ENCODE results near the gene STRAP.
"Not testable (repeated sequence)": the region's sequence is repeated elsewhere in the genome, so short reads cannot be mapped to it uniquely, and the experiment has no call there.

Gene STRAP

DNA sequence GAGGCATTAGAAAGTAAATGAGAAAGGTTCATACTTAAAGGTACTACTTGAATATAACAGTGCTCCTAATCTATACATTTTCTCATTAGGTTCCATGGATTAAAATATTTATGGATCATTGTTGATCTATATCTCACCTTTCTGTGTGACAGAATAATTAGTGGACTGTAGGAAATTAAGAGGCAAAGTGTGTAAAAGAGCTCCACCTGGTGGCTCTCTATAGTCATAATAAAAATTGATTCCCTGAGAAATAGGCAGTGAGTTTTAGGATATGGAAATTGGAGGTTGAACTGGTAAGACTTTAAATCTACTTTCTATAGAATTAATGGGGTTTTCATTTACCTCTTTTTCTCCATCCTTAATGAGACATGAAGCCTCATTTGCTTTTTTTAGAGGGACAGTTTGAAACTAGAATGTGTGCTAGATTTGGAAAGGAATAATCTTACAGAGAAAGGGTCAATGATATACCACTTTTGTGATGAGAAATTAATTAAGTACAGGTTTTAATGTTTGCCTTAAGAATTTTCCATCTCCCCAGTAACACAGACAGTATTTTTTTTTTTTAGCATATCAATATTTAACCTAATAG, 17.2 kb downstream of the STRAP start:
- H3K27ac ChIP-seq (ENCODE audit: poor library complexity, severe bottlenecking): no peak overlapping the region
- H3K36me3 ChIP-seq (ENCODE audit: low read depth): peaks cover 65% of the 10 kb centered on the region
- H3K9me3 ChIP-seq (ENCODE audit: severe bottlenecking): no peaks in the 10 kb centered on the region
- DNase-seq (ENCODE audit: low spot score) (no peak), ATAC-seq (ENCODE audit: low read depth) (no peak)
- H3K4me1 ChIP-seq (ENCODE audit: insufficient read depth, poor library complexity, severe bottlenecking): no peaks in the 10 kb centered on the region
- H3K27me3 ChIP-seq (ENCODE audit: insufficient read depth, poor library complexity, severe bottlenecking): no peaks in the 10 kb centered on the region
- H3K4me3 ChIP-seq (ENCODE audit: severe bottlenecking): no peak overlapping the region
- TF ChIP-seq CTCF (IDR thresholded peaks at IDR 0.05; ENCODE audit: poor library complexity, severe bottlenecking): peak; percentile 65

- no peaks in the 10 kb centered on the region for H3K9me3 ChIP-seq (ENCODE audit: severe bottlenecking)
- H3K4me1 ChIP-seq (ENCODE audit: insufficient read depth, poor library complexity, severe bottlenecking): no peaks in the 10 kb centered on the region
- no peak overlapping the region for H3K27ac ChIP-seq (ENCODE audit: poor library complexity, severe bottlenecking)
- H3K4me3 ChIP-seq (ENCODE audit: severe bottlenecking): no peak overlapping the region
- no peak for TF ChIP-seq CTCF (IDR thresholded peaks at IDR 0.05; ENCODE audit: poor library complexity, severe bottlenecking)
- H3K36me3 ChIP-seq (ENCODE audit: low read depth): peaks cover 34% of the 10 kb centered on the region
- ATAC-seq (ENCODE audit: low read depth): no peak
- DNase-seq (ENCODE audit: low spot score): no peak
- H3K27me3 ChIP-seq (ENCODE audit: insufficient read depth, poor library complexity, severe bottlenecking): no peaks in the 10 kb centered on the region
Observed at GRCh38 chr12:15904378-15904920, 22.3 kb downstream of the STRAP start.

- H3K36me3 ChIP-seq (ENCODE audit: low read depth): no peaks in the 10 kb centered on the region
- no peak overlapping the region for H3K4me3 ChIP-seq (ENCODE audit: severe bottlenecking)
- no peaks in the 10 kb centered on the region for H3K9me3 ChIP-seq (ENCODE audit: severe bottlenecking)
- no peak for TF ChIP-seq CTCF (IDR thresholded peaks at IDR 0.05; ENCODE audit: poor library complexity, severe bottlenecking)
- H3K4me1 ChIP-seq (ENCODE audit: insufficient read depth, poor library complexity, severe bottlenecking): no peaks in the 10 kb centered on the region
- DNase-seq (ENCODE audit: low spot score) (no peak), ATAC-seq (ENCODE audit: low read depth) (no peak)
- H3K27ac ChIP-seq (ENCODE audit: poor library complexity, severe bottlenecking): no peak overlapping the region
- H3K27me3 ChIP-seq (ENCODE audit: insufficient read depth, poor library complexity, severe bottlenecking): no peaks in the 10 kb centered on the region
Observed at GRCh38 chr12:15910468-15910863, 28.3 kb downstream of the STRAP start.

DNA sequence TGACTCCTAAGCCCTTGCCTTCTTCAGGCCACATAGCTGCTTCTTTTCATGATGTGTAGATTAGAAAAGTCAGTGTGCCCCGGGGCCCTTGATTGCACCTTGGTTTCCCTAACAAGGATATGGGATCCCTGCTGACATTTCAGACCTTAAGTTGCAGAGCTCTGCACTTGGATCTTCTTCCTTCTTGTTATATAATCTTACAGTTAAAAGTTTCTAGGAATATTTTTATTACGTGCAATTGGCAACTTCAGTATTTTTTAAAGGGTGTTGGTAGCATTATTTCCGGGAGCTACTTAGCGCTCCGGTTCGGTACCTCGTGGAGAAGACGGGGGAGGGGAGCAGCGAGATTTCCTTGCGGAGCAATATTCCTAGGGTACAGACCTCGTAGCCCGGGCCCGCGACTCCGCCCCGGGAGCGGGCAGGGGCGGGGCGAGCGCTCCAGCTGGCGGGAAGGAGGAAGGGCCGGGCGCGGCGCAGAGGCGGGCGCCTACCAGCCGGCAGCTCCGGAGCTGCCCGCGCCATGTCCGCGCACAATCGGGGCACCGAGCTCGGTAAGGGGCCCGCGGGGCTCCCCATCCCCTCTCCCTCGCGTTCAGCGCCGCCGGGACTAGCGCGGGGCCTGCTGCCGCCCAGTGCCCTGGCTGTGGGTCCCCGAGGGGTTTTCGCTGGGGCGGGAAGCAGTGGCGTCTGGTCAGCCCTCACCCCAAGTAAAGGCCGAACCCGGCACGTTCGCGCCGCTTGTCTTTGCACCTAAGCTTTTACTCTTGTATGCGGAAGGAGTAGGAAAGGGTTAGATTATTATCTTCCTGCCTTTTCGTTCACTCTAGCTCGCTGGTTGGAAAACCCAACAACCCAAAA, 28.9 kb downstream of the STRAP start, which contains the start of gene DERA:
TSS of gene DERA (plus strand) at position 469 of the 858 bp plus-strand sequence. CDS start at position 521, 52 bp downstream.
- ATAC-seq (ENCODE audit: low read depth) (peak; percentile 98), DNase-seq (ENCODE audit: low spot score) (peak; percentile 55)
- peak within 1 kb of the TSS; percentile 50 for H3K27ac ChIP-seq (ENCODE audit: poor library complexity, severe bottlenecking)
- no peaks in the 10 kb centered on the region for H3K36me3 ChIP-seq (ENCODE audit: low read depth)
- peak within 1 kb of the TSS; percentile 79 for H3K4me3 ChIP-seq (ENCODE audit: severe bottlenecking)
- TF ChIP-seq CTCF (IDR thresholded peaks at IDR 0.05; ENCODE audit: poor library complexity, severe bottlenecking): no peak
- H3K4me1 ChIP-seq (ENCODE audit: insufficient read depth, poor library complexity, severe bottlenecking): no peaks in the 10 kb centered on the region
- H3K9me3 ChIP-seq (ENCODE audit: severe bottlenecking): no peaks in the 10 kb centered on the region
- H3K27me3 ChIP-seq (ENCODE audit: insufficient read depth, poor library complexity, severe bottlenecking): no peaks in the 10 kb centered on the region

DNA sequence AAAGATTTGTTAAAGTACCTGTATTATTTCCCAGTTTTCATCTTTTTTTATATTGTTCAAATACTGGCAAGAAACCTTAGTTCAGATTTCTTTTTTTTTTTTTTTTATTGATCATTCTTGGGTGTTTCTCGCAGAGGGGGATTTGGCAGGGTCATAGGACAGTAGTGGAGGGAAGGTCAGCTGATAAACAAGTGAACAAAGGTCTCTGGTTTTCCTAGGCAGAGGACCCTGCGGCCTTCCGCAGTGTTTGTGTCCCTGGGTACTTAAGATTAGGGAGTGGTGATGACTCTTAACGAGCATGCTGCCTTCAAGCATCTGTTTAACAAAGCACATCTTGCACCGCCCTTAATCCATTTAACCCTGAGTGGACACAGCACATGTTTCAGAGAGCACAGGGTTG, 29.7 kb downstream of the STRAP start:
- not testable (repeated sequence) for H3K27me3 ChIP-seq (ENCODE audit: insufficient read depth, poor library complexity, severe bottlenecking); H3K36me3 ChIP-seq (ENCODE audit: low read depth); H3K9me3 ChIP-seq (ENCODE audit: severe bottlenecking); DNase-seq (ENCODE audit: low spot score); ATAC-seq (ENCODE audit: low read depth); H3K4me1 ChIP-seq (ENCODE audit: insufficient read depth, poor library complexity, severe bottlenecking)
- Histone ChIP-seq H3K27ac (ENCODE audit: poor library complexity, severe bottlenecking) (peak overlapping the region; percentile 50), H3K4me3 (ENCODE audit: severe bottlenecking) (peak overlapping the region; percentile 79)

GRCh38 chr12:15914131-15914530, 31.9 kb downstream of the STRAP start:
- not testable (repeated sequence) for H3K27me3 ChIP-seq (ENCODE audit: insufficient read depth, poor library complexity, severe bottlenecking); H3K4me1 ChIP-seq (ENCODE audit: insufficient read depth, poor library complexity, severe bottlenecking); H3K27ac ChIP-seq (ENCODE audit: poor library complexity, severe bottlenecking); DNase-seq (ENCODE audit: low spot score); H3K9me3 ChIP-seq (ENCODE audit: severe bottlenecking); ATAC-seq (ENCODE audit: low read depth); H3K36me3 ChIP-seq (ENCODE audit: low read depth); H3K4me3 ChIP-seq (ENCODE audit: severe bottlenecking)

Data from RWPE2 (cell line).